Central memory CD8-positive, alpha-beta T cell (primary cell): Measurements from ENCODE around the gene LMTK2.

Source experiments
- ATAC-seq: fragments of 150-1000 bp; cut with Tn5 transposase; replicated peaks from 2 replicates; pipeline ENCODE4 v1.10.0; 2022; ENCODE audit warnings: mild to moderate bottlenecking, moderate FRiP score, moderate number of reproducible peaks; ENCODE audit not compliant: poor library complexity, severe bottlenecking; ENCODE audit errors: extremely low read depth
- DNase-seq, 2 donors: peaks; one replicate each; pipeline ENCODE4 v3.0.0; 2021; ENCODE audit warnings: low spot score in 2 of 2
- H3K27ac Mint-ChIP-seq: one replicate; pipeline ENCODE4 v1.8.0; 2022; ENCODE audit warnings: low read depth, mild to moderate bottlenecking, moderate library complexity, mixed read lengths
- H3K27me3 Mint-ChIP-seq: one replicate; pipeline ENCODE4 v1.8.0; 2022; ENCODE audit warnings: mixed read lengths
- H3K36me3 Mint-ChIP-seq: one replicate; pipeline ENCODE4 v1.8.0; 2022; ENCODE audit warnings: mild to moderate bottlenecking, moderate library complexity, mixed read lengths; ENCODE audit not compliant: insufficient read depth
- H3K4me1 Mint-ChIP-seq: one replicate; pipeline ENCODE4 v1.8.0; 2022; ENCODE audit warnings: mixed read lengths
- H3K4me3 Mint-ChIP-seq: one replicate; pipeline ENCODE4 v1.8.0; 2022; ENCODE audit warnings: mild to moderate bottlenecking, moderate library complexity, mixed read lengths
- H3K9me3 Mint-ChIP-seq: one replicate; pipeline ENCODE4 v1.8.0; 2022; ENCODE audit warnings: mixed read lengths

LMTK2 gene

GRCh38 chr7:98084631-98085030, 22.0 kb upstream of the LMTK2 start:
- ATAC-seq, result no peak
- peaks cover 44% of the 10 kb centered on the region for H3K27me3 Mint-ChIP-seq
- H3K27ac Mint-ChIP-seq, result no peak overlapping the region
- H3K36me3 Mint-ChIP-seq, result no peaks in the 10 kb centered on the region
- no peak for DNase-seq
- no peak overlapping the region for H3K4me3 Mint-ChIP-seq
- no peaks in the 10 kb centered on the region for H3K4me1 Mint-ChIP-seq
- H3K9me3 Mint-ChIP-seq, result no peaks in the 10 kb centered on the region

GRCh38 chr7:98085674-98086073, 21.0 kb upstream of the LMTK2 start:
- H3K27ac Mint-ChIP-seq, result no peak overlapping the region
- H3K4me3 Mint-ChIP-seq, result no peak overlapping the region
- DNase-seq (no peak), ATAC-seq (no peak)
- H3K9me3 Mint-ChIP-seq, result no peaks in the 10 kb centered on the region
- no peaks in the 10 kb centered on the region for H3K4me1 Mint-ChIP-seq
- peaks cover 38% of the 10 kb centered on the region for H3K27me3 Mint-ChIP-seq
- H3K36me3 Mint-ChIP-seq, result no peaks in the 10 kb centered on the region

- H3K27ac Mint-ChIP-seq, result no peak overlapping the region
- H3K27me3 Mint-ChIP-seq, result peaks cover 38% of the 10 kb centered on the region
- no peaks in the 10 kb centered on the region for H3K36me3 Mint-ChIP-seq
- H3K4me3 Mint-ChIP-seq, result no peak overlapping the region
- ATAC-seq, result no peak
- no peak for DNase-seq
- no peaks in the 10 kb centered on the region for H3K4me1 Mint-ChIP-seq
- no peaks in the 10 kb centered on the region for H3K9me3 Mint-ChIP-seq
Measured at GRCh38 chr7:98086281-98086718, 20.4 kb upstream of the LMTK2 start.

GRCh38 chr7:98088109-98088508, 18.6 kb upstream of the LMTK2 start:
- Mint-ChIP-seq H3K27ac (no peak overlapping the region), H3K36me3 (no peaks in the 10 kb centered on the region), H3K9me3 (no peaks in the 10 kb centered on the region), H3K4me3 (no peak overlapping the region), H3K4me1 (no peaks in the 10 kb centered on the region), H3K27me3 (peaks cover 46% of the 10 kb centered on the region)
- no peak for ATAC-seq
- DNase-seq, result no peak

- ATAC-seq, result no peak
- H3K36me3 Mint-ChIP-seq, result no peaks in the 10 kb centered on the region
- H3K27ac Mint-ChIP-seq, result no peak overlapping the region
- H3K27me3 Mint-ChIP-seq, result peaks cover 54% of the 10 kb centered on the region
- no peaks in the 10 kb centered on the region for H3K4me1 Mint-ChIP-seq
- no peak overlapping the region for H3K4me3 Mint-ChIP-seq
- DNase-seq, result no peak
- H3K9me3 Mint-ChIP-seq, result peaks cover 5% of the 10 kb centered on the region
Measured at GRCh38 chr7:98090116-98090515, 16.5 kb upstream of the LMTK2 start.

GRCh38 chr7:98091061-98091460, 15.6 kb upstream of the LMTK2 start:
- ATAC-seq, result no peak
- peaks cover 5% of the 10 kb centered on the region for H3K9me3 Mint-ChIP-seq
- no peaks in the 10 kb centered on the region for H3K36me3 Mint-ChIP-seq

GRCh38 chr7:98091523-98091922, 15.1 kb upstream of the LMTK2 start:
- no peak overlapping the region for H3K4me3 Mint-ChIP-seq
- H3K27me3 Mint-ChIP-seq, result peaks cover 60% of the 10 kb centered on the region
- no peak for DNase-seq

More at GRCh38 chr7:98091061-98091460, 15.6 kb upstream of the LMTK2 start:
- Mint-ChIP-seq H3K27me3 (peaks cover 58% of the 10 kb centered on the region), H3K4me1 (no peaks in the 10 kb centered on the region), H3K4me3 (no peak overlapping the region), H3K27ac (no peak overlapping the region)
- DNase-seq, result no peak

GRCh38 chr7:98097042-98097645, 9.5 kb upstream of the LMTK2 start:
- DNase-seq, result no peak
- Mint-ChIP-seq H3K4me3 (no peak overlapping the region), H3K4me1 (no peaks in the 10 kb centered on the region), H3K27ac (no peak overlapping the region), H3K36me3 (no peaks in the 10 kb centered on the region), H3K9me3 (peaks cover 25% of the 10 kb centered on the region), H3K27me3 (peaks cover 81% of the 10 kb centered on the region)
- ATAC-seq, result no peak

More at GRCh38 chr7:98091523-98091922, 15.1 kb upstream of the LMTK2 start:
- Mint-ChIP-seq H3K36me3 (no peaks in the 10 kb centered on the region), H3K4me1 (no peaks in the 10 kb centered on the region), H3K9me3 (peaks cover 5% of the 10 kb centered on the region), H3K27ac (no peak overlapping the region)
- ATAC-seq, result no peak

- ATAC-seq (no peak), DNase-seq (no peak)
- no peak overlapping the region for H3K27ac Mint-ChIP-seq
- peaks cover 20% of the 10 kb centered on the region for H3K9me3 Mint-ChIP-seq
- no peak overlapping the region for H3K4me3 Mint-ChIP-seq
- H3K4me1 Mint-ChIP-seq, result no peaks in the 10 kb centered on the region
- no peaks in the 10 kb centered on the region for H3K36me3 Mint-ChIP-seq
- H3K27me3 Mint-ChIP-seq, result peaks cover 65% of the 10 kb centered on the region
Measured at GRCh38 chr7:98100088-98100487, 6.6 kb upstream of the LMTK2 start.

GRCh38 chr7:98102170-98102569, 4.5 kb upstream of the LMTK2 start:
- ATAC-seq (no peak), DNase-seq (no peak)
- H3K4me3 Mint-ChIP-seq, result no peak overlapping the region
- H3K4me1 Mint-ChIP-seq, result peaks cover 6% of the 10 kb centered on the region
- H3K36me3 Mint-ChIP-seq, result peaks cover 7% of the 10 kb centered on the region
- H3K27me3 Mint-ChIP-seq, result peaks cover 45% of the 10 kb centered on the region
- no peak overlapping the region for H3K27ac Mint-ChIP-seq
- peaks cover 16% of the 10 kb centered on the region for H3K9me3 Mint-ChIP-seq

- Mint-ChIP-seq H3K27ac (peak overlapping the region; percentile 27), H3K4me3 (peak overlapping the region; percentile 97), H3K9me3 (peaks cover 4% of the 10 kb centered on the region), H3K36me3 (peaks cover 9% of the 10 kb centered on the region), H3K27me3 (peaks cover 13% of the 10 kb centered on the region), H3K4me1 (peaks cover 31% of the 10 kb centered on the region)
- DNase-seq, result no peak
- ATAC-seq, result no peak
Measured at GRCh38 chr7:98105942-98106544, 619 bp upstream of the LMTK2 start.

GRCh38 chr7:98107313-98107721, 655 bp downstream of the LMTK2 start:
- Mint-ChIP-seq H3K36me3 (peaks cover 9% of the 10 kb centered on the region), H3K27ac (peak overlapping the region; percentile 16), H3K4me3 (peak overlapping the region; percentile 97), H3K9me3 (no peaks in the 10 kb centered on the region), H3K4me1 (peaks cover 39% of the 10 kb centered on the region), H3K27me3 (peaks cover under 1% of the 10 kb centered on the region)
- DNase-seq (no peak), ATAC-seq (peak; percentile 4)

GRCh38 chr7:98110249-98111022, 3.8 kb downstream of the LMTK2 start:
- H3K27me3 Mint-ChIP-seq, result no peaks in the 10 kb centered on the region
- peaks cover 61% of the 10 kb centered on the region for H3K4me1 Mint-ChIP-seq
- no peak for ATAC-seq
- no peak overlapping the region for H3K4me3 Mint-ChIP-seq
- no peak for DNase-seq
- H3K36me3 Mint-ChIP-seq, result peaks cover 9% of the 10 kb centered on the region
- no peak overlapping the region for H3K27ac Mint-ChIP-seq
- no peaks in the 10 kb centered on the region for H3K9me3 Mint-ChIP-seq
